NCI-H2107 treated with DMSO at 0.1 percent for 48 hours (cell line): ENCODE data around the gene ITIH5.

Source experiments
- DNase-seq: peaks from one replicate; lab custom pipeline; 2025; ENCODE audit not compliant: unreplicated experiment; lab: John Stamatoyannopoulos, UW

The ITIH5 gene

GRCh38 chr10:7553531-7553930 is 113.2 kb downstream of the ITIH5 start:
- DNase-seq = no peak

GRCh38 chr10:7551950-7552716 is 114.6 kb downstream of the ITIH5 start:
- no peak for DNase-seq

GRCh38 chr10:7551289-7551688 is 115.5 kb downstream of the ITIH5 start:
- DNase-seq = no peak

- DNase-seq = no peak
These were observed 116.8 kb downstream of the ITIH5 start for GRCh38 chr10:7550013-7550412.

- DNase-seq = no peak
These were observed 118.9 kb downstream of the ITIH5 start for GRCh38 chr10:7547829-7548228.

GRCh38 chr10:7547206-7547605 is 119.6 kb downstream of the ITIH5 start:
- DNase-seq = no peak

- no peak for DNase-seq
These were observed 120.3 kb downstream of the ITIH5 start for GRCh38 chr10:7546385-7546967.

- DNase-seq = no peak
These were observed 121.0 kb downstream of the ITIH5 start for GRCh38 chr10:7545792-7546191.

GRCh38 chr10:7545261-7545660 is 121.5 kb downstream of the ITIH5 start:
- DNase-seq = no peak

- no peak for DNase-seq
These were observed 122.6 kb downstream of the ITIH5 start for GRCh38 chr10:7544203-7544602.

GRCh38 chr10:7542189-7542914 is 124.4 kb downstream of the ITIH5 start:
- DNase-seq = no peak

- no peak for DNase-seq
These were observed 125.4 kb downstream of the ITIH5 start for GRCh38 chr10:7541137-7542087.

- DNase-seq = no peak
These were observed 127.7 kb downstream of the ITIH5 start for GRCh38 chr10:7538970-7539654.

- DNase-seq = no peak
These were observed 129.6 kb downstream of the ITIH5 start for GRCh38 chr10:7537126-7537525.

- DNase-seq = no peak
These were observed 132.3 kb downstream of the ITIH5 start for GRCh38 chr10:7534480-7534852.

GRCh38 chr10:7533657-7534479 is 132.9 kb downstream of the ITIH5 start:
- DNase-seq = no peak

- DNase-seq = no peak
These were observed 133.9 kb downstream of the ITIH5 start for GRCh38 chr10:7532723-7533498.

GRCh38 chr10:7529638-7530037 is 137.1 kb downstream of the ITIH5 start:
- no peak for DNase-seq

GRCh38 chr10:7527468-7527867 is 139.3 kb downstream of the ITIH5 start:
- DNase-seq = no peak
